Measurements from ENCODE around the gene ATXN7. TPM values are rescaled to one million over a fixed set of nuclear protein-coding genes. Genes with fewer than 3 reads are reported as not detected.

ATXN7 gene
- total RNA-seq, 4 donors from 2014 or later: 48.5 to 80.3 (median 75.2) TPM

- TF ChIP-seq POLR2A (IDR thresholded peaks at IDR 0.05) (no peak), CTCF (IDR thresholded peaks at IDR 0.05) (no peak)
- Histone ChIP-seq H3K36me3 (no peaks in the 10 kb centered on the region), H3K27me3 (no peaks in the 10 kb centered on the region), H3K4me3 (no peak overlapping the region), H3K9me3 (no peaks in the 10 kb centered on the region), H3K4me1 (peaks cover 0 to 9% (median 0%) of the 10 kb centered on the region in 4 donors), H3K27ac (no peak overlapping the region)
- no peak for DNase-seq
These were observed 78.9 kb downstream of the ATXN7 start for GRCh38 chr3:63942528-63942927.

- Histone ChIP-seq H3K27ac (no peak overlapping the region), H3K36me3 (no peaks in the 10 kb centered on the region), H3K4me1 (no peaks in the 10 kb centered on the region), H3K9me3 (no peaks in the 10 kb centered on the region), H3K27me3 (no peaks in the 10 kb centered on the region), H3K4me3 (no peak overlapping the region)
- TF ChIP-seq CTCF (IDR thresholded peaks at IDR 0.05) (no peak), POLR2A (IDR thresholded peaks at IDR 0.05) (no peak)
- DNase-seq: no peak
These were observed 80.0 kb downstream of the ATXN7 start for GRCh38 chr3:63943678-63944077.

GRCh38 chr3:63945558-63946096 lies 82.0 kb downstream of the ATXN7 start:
- H3K27ac ChIP-seq: no peak overlapping the region
- peaks cover 0 to 2% (median 0%) of the 10 kb centered on the region in 4 donors for H3K4me1 ChIP-seq
- H3K9me3 ChIP-seq: no peaks in the 10 kb centered on the region
- DNase-seq: no peak
- no peaks in the 10 kb centered on the region for H3K36me3 ChIP-seq
- no peak for TF ChIP-seq CTCF (IDR thresholded peaks at IDR 0.05)
- no peaks in the 10 kb centered on the region for H3K27me3 ChIP-seq
- no peak overlapping the region for H3K4me3 ChIP-seq

- H3K4me3 ChIP-seq: no peak overlapping the region
- no peaks in the 10 kb centered on the region for H3K27me3 ChIP-seq
- no peaks in the 10 kb centered on the region for H3K9me3 ChIP-seq
- no peaks in the 10 kb centered on the region for H3K36me3 ChIP-seq
- no peak overlapping the region for H3K27ac ChIP-seq
- DNase-seq: no peak
- no peak for TF ChIP-seq POLR2A (IDR thresholded peaks at IDR 0.05)
- no peak for TF ChIP-seq CTCF (IDR thresholded peaks at IDR 0.05)
- H3K4me1 ChIP-seq: peaks cover 0 to 13% (median 5%) of the 10 kb centered on the region in 4 donors
These were observed 83.1 kb downstream of the ATXN7 start for GRCh38 chr3:63946753-63947152.

GRCh38 chr3:63947594-63947993 lies 83.9 kb downstream of the ATXN7 start:
- no peaks in the 10 kb centered on the region for H3K27me3 ChIP-seq
- no peak overlapping the region for H3K4me3 ChIP-seq
- H3K36me3 ChIP-seq: no peaks in the 10 kb centered on the region
- H3K4me1 ChIP-seq: peaks cover 0 to 20% (median 5%) of the 10 kb centered on the region in 4 donors
- H3K9me3 ChIP-seq: no peaks in the 10 kb centered on the region
- H3K27ac ChIP-seq: no peak overlapping the region
- no peak for DNase-seq
- TF ChIP-seq CTCF (IDR thresholded peaks at IDR 0.05) (no peak), POLR2A (IDR thresholded peaks at IDR 0.05) (no peak)

GRCh38 chr3:63949005-63949404 lies 85.3 kb downstream of the ATXN7 start:
- Histone ChIP-seq H3K27ac (no peak overlapping the region), H3K36me3 (peaks cover 0 to 13% (median 0%) of the 10 kb centered on the region in 3 donors), H3K4me1 (peaks cover 0 to 20% (median 5%) of the 10 kb centered on the region in 4 donors), H3K27me3 (no peaks in the 10 kb centered on the region), H3K4me3 (no peak overlapping the region), H3K9me3 (no peaks in the 10 kb centered on the region)
- DNase-seq: no peak
- TF ChIP-seq CTCF (IDR thresholded peaks at IDR 0.05) (no peak), POLR2A (IDR thresholded peaks at IDR 0.05) (no peak)

All from Peyer's patch (tissue), 4 donors.